Activated CD4-positive, alpha-beta T cell treated with anti-CD3 and anti-CD28 coated beads, Interleukin-2, amount 50 U/mL, for 4 hours (primary cell): ENCODE results near the gene TET3.

Experiments used
- DNase-seq, 2 experiments: peaks; one replicate each; pipeline ENCODE4 v3.0.0-alpha.2; 2020

Gene TET3

DNA sequence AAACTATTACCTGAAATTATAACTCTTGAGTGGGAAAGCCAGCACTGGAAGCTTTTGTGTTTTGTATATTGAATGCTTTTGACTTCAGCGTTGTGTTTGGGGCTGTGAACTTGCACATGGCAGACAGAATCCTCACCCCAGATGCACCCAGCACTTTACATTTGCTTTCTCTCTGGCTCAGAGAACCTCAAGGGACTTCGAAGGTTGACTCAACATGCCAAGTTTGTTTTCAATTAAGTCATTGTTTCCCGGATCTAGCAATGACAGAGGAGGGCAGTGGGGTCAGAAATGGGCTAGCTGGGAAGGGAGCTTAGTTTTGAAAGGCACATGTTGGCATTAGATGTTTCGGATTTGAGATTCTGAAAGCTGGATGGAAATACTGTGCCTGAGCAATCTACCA, 22.4 kb downstream of the TET3 start:
- no peak for DNase-seq

DNA sequence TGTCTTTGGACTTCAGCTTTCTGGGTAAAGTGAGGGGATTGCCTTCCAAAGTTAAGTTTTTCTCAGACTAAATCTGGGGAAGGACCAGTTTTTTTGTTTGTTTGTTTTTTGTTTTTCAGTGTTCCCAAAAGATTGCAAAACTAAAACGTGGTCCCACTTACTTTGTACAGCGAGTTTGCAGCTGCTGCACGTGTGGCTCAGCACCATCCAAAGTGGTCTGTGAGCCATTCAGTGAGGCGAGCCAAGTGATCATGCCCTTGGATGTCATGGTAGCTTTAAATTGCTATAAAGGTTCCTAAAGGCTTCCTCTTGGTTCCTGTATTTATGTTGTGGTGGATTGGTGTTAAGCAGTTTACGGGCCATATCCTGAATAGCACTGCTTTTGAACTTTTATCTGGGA, 23.0 kb downstream of the TET3 start:
- no peak for DNase-seq

DNA sequence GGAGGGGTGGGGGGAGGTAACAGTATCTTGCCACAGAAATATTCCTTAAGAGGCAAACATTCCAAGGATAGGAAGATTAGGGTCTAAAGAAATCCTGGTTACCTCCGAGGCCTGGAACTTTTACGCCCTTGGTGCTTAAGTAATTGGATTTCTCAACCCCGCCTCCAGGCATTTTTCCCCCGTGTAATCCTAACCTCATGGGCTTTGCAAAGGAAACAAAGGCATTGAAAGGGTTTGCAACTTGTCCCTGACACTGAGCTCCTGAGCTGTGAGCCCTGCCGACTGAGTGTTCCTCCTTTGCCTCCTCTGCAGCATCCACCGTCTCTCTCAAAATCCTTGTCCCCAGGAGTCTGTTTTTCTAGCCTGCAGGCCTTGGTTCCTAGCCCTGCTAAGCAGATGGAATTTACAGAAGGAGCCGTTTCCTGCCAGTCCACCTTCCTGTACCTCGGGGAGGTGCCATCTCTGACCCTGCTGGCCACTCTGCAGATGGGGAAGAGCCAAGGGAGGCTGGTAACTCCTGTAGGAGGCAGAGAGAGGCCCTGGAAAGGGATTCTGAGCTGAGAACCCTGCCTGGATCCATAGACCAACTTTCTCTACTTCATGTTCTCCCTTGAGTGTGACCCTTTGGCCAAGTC, 24.2 kb downstream of the TET3 start:
- no peak for DNase-seq

DNA sequence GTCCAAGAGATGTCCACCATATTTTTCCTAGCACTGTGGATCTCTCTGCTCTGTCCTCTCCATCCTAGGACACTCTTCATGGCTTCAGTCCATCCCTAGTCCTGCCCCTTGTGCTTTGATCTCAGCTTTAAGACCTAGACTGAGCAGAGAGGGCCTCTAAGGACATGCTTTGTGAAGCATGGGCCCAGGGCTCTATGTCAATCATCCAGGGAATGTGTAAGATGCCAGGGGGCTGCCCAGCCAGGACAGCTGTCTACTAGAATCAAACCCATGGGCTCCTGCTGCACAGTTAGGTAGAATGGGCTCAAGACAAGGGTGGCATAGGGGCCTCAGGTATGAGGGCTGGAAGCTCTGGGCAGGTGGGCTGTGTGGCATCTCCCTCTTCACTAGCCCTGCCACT, 24.9 kb downstream of the TET3 start:
- DNase-seq: no peak

DNA sequence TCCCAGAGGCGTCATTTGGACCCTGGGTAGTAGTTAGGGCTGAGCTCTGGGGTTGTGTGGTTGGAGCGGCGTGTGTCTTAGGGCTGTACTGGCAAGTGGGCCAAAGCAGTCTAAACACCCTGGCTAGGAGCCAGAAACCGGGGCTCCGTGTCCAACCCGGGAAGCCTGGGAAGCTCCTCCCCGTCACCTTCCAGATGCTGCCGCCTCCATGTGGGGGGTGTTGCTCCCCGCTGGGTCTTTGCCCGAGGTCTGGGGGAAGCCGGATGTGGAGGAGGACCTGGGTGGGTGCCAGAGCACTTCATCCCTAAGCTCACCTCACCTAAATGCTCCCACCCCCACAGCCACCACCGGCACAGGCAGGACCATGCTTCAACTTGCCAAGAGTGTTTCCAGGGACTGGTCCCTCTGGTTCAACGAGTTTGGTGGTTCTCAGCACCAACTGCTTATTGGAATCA, 25.4 kb downstream of the TET3 start:
- no peak for DNase-seq

DNA sequence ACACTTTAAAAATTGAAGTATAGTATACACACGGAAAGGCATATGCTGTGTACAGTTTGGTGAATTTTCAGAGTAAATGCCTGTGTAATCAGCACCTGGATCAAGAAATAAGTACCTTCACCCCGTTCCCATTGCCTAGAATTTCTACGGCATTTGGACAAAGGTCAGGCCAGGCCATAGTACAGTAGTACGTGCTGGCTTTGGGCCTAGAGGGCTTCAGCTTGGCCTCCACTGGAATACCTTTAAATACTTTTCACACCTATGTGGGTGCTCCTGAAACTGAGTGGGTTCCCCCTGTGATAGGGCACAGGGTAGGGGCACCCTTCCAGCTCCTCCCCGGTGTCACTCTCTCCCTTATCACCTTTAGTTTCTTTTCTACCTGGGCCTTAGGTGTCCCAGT, 26.5 kb downstream of the TET3 start:
- no peak for DNase-seq

DNA sequence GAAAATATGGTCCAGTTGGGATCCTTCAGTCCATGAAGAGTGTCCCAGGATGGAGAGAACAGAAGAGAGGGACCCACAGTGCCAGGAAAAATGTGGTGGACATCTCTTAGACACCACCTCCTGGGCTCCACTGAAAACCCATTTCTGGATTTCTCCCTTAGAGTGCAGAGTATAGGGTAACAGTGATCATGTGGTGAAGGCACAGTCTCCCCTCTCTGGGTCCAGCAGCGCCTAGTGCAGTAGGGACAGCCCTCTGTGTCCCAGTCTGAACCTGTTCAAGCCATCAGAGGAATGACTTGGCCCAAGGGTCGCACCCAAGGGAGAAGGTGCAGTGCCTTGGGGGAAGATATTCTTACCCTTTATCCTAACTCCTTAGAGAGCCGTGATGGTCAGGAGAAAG, 30.1 kb downstream of the TET3 start:
- DNase-seq: no peak

DNA sequence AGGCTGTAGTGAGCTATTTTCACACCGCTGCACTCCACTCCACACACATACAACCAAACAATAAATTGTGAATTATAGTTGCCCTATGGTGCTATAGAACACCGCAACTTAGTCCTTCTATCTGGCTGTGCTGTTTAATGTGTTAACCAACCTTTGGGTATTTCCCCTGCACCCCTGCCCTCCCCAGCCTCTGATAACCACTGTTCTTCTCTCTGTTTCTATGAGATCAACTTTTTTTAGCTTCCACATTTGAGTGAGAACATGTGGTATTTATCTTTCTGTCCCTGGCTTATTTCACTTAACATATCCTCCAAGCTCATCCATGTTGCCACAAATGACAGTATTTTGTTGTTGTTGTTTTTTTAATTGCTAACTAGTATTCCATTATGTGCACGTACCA, 32.5 kb downstream of the TET3 start:
- DNase-seq: no peak

DNA sequence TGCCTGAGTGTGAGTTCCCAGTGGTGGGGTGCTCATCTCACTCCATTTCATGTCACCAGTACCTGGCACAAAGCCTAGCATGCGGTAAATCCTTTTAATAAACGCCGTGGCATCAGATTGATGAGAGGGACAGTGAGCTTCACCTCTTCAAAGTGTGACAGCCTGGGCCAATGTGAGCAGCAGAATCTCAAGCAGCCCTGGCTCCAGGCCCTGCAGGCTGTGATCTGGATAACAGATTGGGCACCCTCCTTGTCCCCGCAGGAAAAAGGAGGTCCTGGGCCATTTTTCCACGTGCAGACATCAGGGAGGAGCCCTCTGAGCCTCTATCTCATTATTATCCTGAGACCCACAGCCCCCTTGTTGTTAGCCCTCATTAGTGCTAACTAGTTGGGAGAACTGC, 34.8 kb downstream of the TET3 start:
- no peak for DNase-seq

DNA sequence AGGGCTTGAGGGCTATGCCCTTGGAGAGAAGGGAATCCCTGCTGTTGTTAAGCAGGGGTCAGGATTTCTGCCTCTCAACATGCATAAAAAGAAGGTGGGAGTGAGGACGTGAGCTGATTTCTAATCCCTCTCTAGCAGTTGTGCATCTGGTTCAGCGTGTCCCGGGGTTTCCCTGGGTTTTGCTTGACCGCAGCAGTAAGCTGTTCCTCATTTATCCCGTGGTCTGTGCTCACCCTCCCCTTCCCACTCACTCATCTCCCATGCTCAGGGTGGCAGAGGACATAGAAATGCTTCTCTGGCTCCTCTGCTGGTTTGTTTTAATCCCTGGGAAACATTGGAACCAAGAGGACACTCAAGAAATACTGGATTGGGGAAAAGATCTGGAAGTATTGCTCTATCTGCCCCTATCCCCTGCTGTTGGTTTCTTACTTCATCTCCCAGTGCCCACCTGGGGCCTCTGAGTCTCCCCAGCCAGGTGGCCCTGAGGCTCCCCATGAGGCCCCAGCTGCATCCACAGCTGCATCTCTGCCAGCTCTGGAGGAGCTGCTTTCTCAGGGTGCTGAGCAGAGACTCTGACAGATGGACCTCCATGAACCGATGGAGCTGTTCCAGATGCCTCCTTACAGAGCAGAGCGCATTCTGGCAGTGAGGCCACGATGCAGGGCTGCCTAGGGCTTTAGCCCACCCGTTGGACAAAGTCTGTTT, 36.1 kb downstream of the TET3 start:
- no peak for DNase-seq

DNA sequence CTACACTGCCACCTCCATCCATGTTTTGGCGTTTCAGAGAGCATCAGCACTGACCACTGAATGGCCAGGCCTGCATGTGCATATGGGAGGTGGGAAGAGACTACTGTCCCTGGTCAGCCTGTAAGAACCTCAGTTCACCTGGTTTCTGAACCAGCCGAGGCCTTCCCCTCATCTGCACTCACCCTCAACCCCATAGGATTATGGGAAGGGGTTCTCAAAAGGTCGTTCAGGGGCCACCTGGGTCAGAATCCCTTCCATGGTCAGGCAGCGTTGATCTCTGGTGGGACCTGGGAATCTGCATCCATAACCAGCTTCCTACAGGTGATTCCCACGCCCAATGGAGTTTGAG, 36.7 kb downstream of the TET3 start:
- DNase-seq: no peak

DNA sequence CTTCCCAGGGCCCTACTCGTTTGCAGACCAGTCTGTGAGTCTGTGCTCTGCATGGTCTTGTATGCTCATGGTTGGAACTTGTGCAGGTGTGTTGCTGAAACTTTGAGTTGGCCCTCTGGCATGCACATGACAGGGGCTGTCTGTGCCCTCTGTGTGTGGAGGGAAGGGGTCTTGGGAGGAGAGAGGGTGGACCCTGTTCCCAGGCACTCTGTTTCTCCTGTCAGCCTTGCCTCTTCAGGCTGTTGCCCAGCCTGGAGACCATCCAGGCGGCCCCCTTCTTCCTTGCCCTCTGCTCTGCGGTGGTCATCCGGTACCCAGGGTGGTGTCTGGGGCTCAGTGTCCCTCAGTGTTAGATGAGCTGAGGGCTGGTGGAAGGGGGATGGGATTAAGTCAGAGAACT, 39.5 kb downstream of the TET3 start:
- DNase-seq: no peak

DNA sequence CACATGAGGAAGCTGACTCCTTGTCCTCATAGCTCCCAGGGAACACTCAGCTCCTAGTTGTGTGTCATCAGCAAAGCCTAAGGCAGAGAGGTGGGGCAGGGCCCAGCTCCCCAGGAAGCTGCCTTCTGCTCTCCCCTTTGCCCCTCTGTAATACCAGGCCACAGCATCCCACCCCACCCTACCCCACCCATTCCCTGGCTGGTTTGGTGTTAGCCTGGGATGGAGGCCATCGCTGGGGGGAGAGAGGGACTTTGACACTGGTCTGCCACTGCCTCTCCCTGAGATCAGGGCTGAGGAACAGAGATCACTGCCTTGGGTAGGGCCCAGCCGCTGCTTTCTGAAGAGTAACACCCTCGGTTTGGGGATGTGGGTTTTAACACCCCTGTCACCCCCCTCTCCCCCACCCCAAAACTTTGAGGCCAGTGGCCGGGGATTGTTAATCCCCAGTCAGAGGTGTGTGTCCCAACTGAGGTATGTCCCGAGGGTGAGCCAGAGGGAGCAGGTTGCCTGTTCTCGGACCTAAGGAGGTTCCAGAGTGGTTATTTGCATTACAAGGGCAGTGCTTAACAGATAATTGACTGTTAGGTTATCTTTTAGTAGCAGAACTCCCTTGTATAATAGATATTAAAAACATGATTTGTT, 41.4 kb downstream of the TET3 start:
- DNase-seq: no peak

DNA sequence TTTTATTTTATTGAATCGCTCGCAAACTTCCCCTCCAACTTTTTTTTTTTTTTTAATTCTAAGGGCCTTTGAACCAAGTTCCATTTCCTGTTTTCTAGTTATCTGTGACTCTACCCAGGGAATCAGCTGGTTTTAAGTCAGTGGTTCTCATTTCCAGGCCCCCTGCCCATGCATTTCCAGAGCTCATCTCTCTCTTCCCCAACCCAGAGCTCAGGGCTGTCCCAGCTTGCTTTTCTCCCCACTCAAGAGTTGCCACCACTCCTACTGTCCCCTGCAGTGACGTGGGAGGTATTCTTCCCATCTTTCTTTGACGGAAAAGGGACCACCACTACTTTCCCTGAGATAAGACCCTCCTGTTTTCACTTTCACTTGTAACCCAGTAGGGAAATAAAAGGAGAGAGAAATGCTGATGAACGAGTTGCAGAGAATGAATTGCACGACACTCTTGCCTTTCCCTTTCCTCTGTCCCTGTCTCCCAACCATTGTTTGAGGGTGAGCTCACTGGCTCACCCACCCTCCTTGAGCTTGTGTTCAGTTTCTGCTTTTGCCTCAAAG, 42.1 kb downstream of the TET3 start:
- no peak for DNase-seq

DNA sequence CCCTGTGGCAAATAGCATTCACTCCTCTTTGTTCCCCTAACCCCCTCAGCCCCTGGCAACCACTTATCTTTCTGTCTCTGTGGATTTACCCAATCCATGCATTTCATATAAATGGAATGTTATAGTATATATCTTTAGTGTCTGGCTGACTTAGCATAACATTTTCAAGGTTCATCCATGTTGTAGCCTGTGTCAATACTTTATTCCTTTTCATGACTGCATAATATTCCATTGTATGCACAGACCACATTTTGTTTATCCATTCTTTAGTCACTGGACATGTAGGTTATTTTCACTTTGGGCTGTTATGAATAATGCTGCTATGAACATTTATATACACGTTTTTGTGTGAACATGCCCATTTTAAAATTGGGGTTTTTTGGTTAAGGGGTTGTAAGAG, 42.8 kb downstream of the TET3 start:
- no peak for DNase-seq

DNA sequence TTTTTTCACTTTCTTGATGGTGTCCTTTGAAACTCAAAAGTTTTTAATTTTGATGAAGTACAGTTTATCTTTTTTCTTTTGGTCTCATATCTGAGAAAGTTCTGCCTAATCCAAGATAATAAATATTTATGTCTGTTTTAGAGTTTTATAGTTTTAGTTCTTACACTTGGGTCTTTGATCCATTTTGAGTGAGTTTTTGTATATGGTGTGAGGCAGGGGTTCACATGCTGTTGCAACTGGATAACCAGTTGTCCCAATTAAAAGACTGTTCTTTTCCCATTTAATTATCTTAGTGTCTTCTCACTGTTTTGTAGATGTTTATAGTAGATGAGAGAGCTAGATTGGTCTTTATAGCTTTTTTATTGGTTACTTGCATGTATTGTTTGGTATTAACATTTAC, 43.6 kb downstream of the TET3 start:
- no peak for DNase-seq

DNA sequence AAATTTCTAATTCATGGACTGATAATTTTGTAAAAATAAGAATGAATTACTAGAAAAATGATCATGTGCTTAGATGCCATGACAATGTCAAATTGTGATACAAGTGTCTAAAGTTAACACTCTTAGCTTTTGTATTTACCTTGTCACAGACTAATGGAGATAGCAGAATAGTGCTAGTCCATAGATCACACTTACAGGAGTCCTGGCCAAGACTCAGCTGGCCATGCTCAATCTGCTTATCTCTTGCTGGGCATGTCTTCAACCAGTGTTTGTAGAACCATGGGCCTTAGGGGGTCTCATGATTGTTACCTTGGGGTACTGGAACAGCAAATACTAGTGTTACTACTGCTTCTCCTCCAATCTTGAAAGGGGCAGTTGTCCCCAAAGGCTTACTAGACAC, 44.0 kb downstream of the TET3 start:
- DNase-seq: no peak

DNA sequence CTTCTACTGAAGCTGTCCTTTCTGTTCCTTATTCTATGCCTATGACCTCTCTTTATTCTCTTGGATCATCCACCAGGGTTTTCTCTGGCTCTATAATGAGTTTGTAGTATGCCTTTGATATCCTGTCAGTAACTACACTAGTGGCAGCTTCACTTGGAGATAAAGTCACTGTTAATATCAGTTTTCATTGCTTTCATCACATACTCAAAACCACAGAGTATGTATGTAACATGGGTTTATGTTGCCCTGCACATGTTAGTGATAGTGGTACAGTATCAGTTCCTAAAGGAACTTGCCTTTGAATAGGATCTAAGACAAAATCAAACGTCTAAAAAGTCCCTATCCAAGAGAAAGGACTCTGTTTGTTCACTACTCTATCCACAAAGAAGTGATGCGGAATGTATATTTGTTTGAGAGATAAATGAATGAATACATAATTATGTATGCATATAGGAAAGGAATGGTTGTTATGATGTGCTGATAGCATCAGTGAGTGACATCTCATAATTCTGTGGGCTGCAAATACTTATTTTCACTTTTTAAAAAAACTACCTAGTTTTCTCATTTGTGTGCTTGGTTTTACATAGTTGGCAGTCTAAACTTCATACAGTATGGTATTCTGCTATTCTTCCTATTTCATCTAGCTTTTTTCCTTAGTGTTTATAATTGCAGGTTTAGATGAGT, 45.1 kb downstream of the TET3 start:
- DNase-seq: no peak

DNA sequence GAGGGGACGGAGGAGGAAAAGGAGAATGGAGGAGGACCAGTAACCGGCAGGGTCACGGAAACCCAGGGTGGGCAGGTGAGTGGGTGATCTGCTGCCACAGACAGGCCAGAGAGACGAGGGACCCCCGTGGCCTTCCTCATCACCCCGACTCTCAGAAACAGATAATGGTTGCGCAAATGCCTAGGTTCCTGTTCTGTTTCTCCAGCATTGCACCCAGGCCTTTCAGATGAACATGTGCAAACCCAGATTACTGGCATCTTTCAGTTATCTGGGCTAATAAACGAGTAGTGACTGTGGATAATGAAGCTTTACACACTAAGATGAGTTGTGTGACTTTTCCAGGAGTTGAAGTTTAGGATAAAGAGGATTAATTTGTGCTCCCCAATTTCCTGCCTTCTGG, 46.5 kb downstream of the TET3 start:
- DNase-seq: no peak

DNA sequence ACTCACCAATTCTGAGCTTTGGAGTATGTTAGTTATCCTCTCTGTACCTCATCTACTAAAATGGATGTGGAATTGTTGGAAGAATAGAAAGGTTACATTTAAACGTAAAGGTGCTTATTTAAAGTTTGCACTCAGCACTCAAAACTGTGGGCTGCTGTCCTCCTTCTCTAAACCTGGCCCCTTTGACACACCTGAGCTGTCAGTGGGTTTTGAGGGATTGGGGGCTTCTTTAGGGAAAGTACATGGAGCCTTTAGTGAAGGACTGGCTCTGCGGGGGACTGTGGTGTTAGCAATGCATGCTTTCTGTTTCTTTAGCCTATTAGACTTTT, 47.2 kb downstream of the TET3 start:
- no peak for DNase-seq

DNA sequence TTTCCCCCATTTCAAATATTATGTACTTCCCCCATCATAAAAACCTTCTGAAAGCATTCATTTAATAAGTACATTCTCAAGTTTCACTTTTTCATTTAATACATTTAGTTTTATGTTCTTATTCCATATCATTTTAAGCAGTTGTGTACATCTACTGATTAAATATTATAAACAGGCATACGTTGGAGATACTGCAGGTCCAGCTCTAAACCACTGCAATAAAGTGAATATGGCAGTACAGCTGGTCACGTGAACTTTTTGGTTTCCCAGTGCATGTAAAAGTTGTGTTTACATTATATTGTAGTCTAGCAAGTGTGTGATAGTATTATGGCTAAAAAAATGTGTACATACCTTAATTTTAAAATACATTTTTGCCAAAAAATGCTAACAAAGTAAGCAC, 48.7 kb downstream of the TET3 start:
- no peak for DNase-seq
